Transverse colon (tissue), 4 donors: ENCODE measurements around the gene SMCO4.

Experiments used
- CTCF ChIP-seq, 5 experiments: fragments of 200-600 bp in 3 of 5; fragments of 450-650 bp in 2 of 5; sonication (generic) in 3 of 5; IDR thresholded peaks; 1 replicate in 2 of 5; 2 replicates in 3 of 5; pipeline ENCODE4 v1.5.1; 2016 to 2017; ENCODE audit warnings: antibody characterized with exemption in 5 of 5, inconsistent platforms in 3 of 5, mild to moderate bottlenecking in 2 of 5, moderate library complexity in 1 of 5
- POLR2A ChIP-seq: fragments of 450-650 bp; IDR thresholded peaks from one replicate; pipeline ENCODE4 v1.6.1; 2016; ENCODE audit warnings: antibody characterized with exemption, mild to moderate bottlenecking, moderate library complexity
- POLR2AphosphoS5 ChIP-seq, 3 donors: sonication (generic); formaldehyde crosslinking; IDR thresholded peaks; one replicate each; pipeline ENCODE4 v1.6.1; 2016; ENCODE audit warnings: antibody characterized with exemption in 3 of 3

GRCh38 chr11:93519179-93519578 is 24.0 kb downstream of the SMCO4 start:
- TF ChIP-seq CTCF (IDR thresholded peaks at IDR 0.05) (no peak), POLR2A (no peak), POLR2AphosphoS5 (IDR thresholded peaks at IDR 0.05) (no peak)
